Measurements from ENCODE around the gene TBL1X. TPM values are rescaled to one million over a fixed set of nuclear protein-coding genes. Genes with fewer than 3 reads are reported as not detected.

The TBL1X gene
- total RNA-seq, 1 donor from 2014 or later = 26.4 TPM

GRCh38 chrX:9651737-9652136 lies 186.9 kb downstream of the TBL1X start:
- Mint-ChIP-seq H3K27me3 (ENCODE audit: low read depth, unreplicated experiment) (no peaks in the 10 kb centered on the region), H3K4me3 (ENCODE audit: unreplicated experiment) (no peak overlapping the region), H3K27ac (ENCODE audit: unreplicated experiment) (no peak overlapping the region), H3K4me1 (ENCODE audit: low read depth, unreplicated experiment) (peaks cover 2% of the 10 kb centered on the region), H3K9me3 (ENCODE audit: unreplicated experiment) (no peaks in the 10 kb centered on the region), H3K36me3 (ENCODE audit: low read depth, unreplicated experiment) (peaks cover 5% of the 10 kb centered on the region)
- Histone ChIP-seq H3K27me3 (ENCODE audit: insufficient read depth, low read length) (no peaks in the 10 kb centered on the region), H4K20me1 (ENCODE audit: insufficient read depth, low read length) (no peaks in the 10 kb centered on the region), H3K79me2 (ENCODE audit: insufficient read depth, low read length) (no peaks in the 10 kb centered on the region), H3K9me3 (ENCODE audit: insufficient read depth, low read depth, low read length) (no peaks in the 10 kb centered on the region), H3K36me3 (ENCODE audit: insufficient read depth, low read length) (no peaks in the 10 kb centered on the region), H3K4me2 (ENCODE audit: low read length) (no peak overlapping the region), H3K9ac (ENCODE audit: low read length) (no peak overlapping the region), H3K4me3 (ENCODE audit: insufficient read depth, low read depth, low read length) (no peak overlapping the region), H3K27ac (ENCODE audit: low read depth, low read length) (no peak overlapping the region), H2AFZ (ENCODE audit: low read depth, low read length) (no peak overlapping the region), H3K4me1 (ENCODE audit: insufficient read depth, low read length) (peaks cover 6% of the 10 kb centered on the region)
- no peak for TF ChIP-seq EZH2 (IDR thresholded peaks at IDR 0.05; ENCODE audit: insufficient read depth, low read length)
- no peak for TF ChIP-seq CTCF (IDR thresholded peaks at IDR 0.05; ENCODE audit: insufficient read depth, low read depth, low read length)
- FAIRE-seq (no peak), DNase-seq (ENCODE audit: low read depth) (no peak)

- TF ChIP-seq CTCF (IDR thresholded peaks at IDR 0.05; ENCODE audit: insufficient read depth, low read depth, low read length) = no peak
- TF ChIP-seq EZH2 (IDR thresholded peaks at IDR 0.05; ENCODE audit: insufficient read depth, low read length) = no peak
- no peaks in the 10 kb centered on the region for H3K9me3 ChIP-seq (ENCODE audit: insufficient read depth, low read depth, low read length)
- H3K27ac Mint-ChIP-seq (ENCODE audit: unreplicated experiment) = no peak overlapping the region
- peaks cover 10% of the 10 kb centered on the region for H3K36me3 Mint-ChIP-seq (ENCODE audit: low read depth, unreplicated experiment)
- FAIRE-seq = no peak
- H3K36me3 ChIP-seq (ENCODE audit: insufficient read depth, low read length) = no peaks in the 10 kb centered on the region
- no peak overlapping the region for H3K4me2 ChIP-seq (ENCODE audit: low read length)
- peaks cover 10% of the 10 kb centered on the region for H3K4me1 Mint-ChIP-seq (ENCODE audit: low read depth, unreplicated experiment)
- H3K4me1 ChIP-seq (ENCODE audit: insufficient read depth, low read length) = peaks cover 2% of the 10 kb centered on the region
- H3K9me3 Mint-ChIP-seq (ENCODE audit: unreplicated experiment) = no peaks in the 10 kb centered on the region
- H3K4me3 Mint-ChIP-seq (ENCODE audit: unreplicated experiment) = no peak overlapping the region
- no peak overlapping the region for H3K27ac ChIP-seq (ENCODE audit: low read depth, low read length)
- H3K4me3 ChIP-seq (ENCODE audit: insufficient read depth, low read depth, low read length) = no peak overlapping the region
- no peaks in the 10 kb centered on the region for H3K79me2 ChIP-seq (ENCODE audit: insufficient read depth, low read length)
- H3K27me3 ChIP-seq (ENCODE audit: insufficient read depth, low read length) = no peaks in the 10 kb centered on the region
- no peak overlapping the region for H3K9ac ChIP-seq (ENCODE audit: low read length)
- DNase-seq (ENCODE audit: low read depth) = no peak
- H2AFZ ChIP-seq (ENCODE audit: low read depth, low read length) = no peak overlapping the region
- H4K20me1 ChIP-seq (ENCODE audit: insufficient read depth, low read length) = no peaks in the 10 kb centered on the region
- H3K27me3 Mint-ChIP-seq (ENCODE audit: low read depth, unreplicated experiment) = no peaks in the 10 kb centered on the region
Measured at GRCh38 chrX:9654929-9655328, 190.1 kb downstream of the TBL1X start.

- Mint-ChIP-seq H3K36me3 (ENCODE audit: low read depth, unreplicated experiment) (peaks cover 10% of the 10 kb centered on the region), H3K27ac (ENCODE audit: unreplicated experiment) (no peak overlapping the region), H3K4me3 (ENCODE audit: unreplicated experiment) (no peak overlapping the region), H3K27me3 (ENCODE audit: low read depth, unreplicated experiment) (no peaks in the 10 kb centered on the region), H3K9me3 (ENCODE audit: unreplicated experiment) (no peaks in the 10 kb centered on the region), H3K4me1 (ENCODE audit: low read depth, unreplicated experiment) (peaks cover 10% of the 10 kb centered on the region)
- no peak for FAIRE-seq
- no peaks in the 10 kb centered on the region for H3K36me3 ChIP-seq (ENCODE audit: insufficient read depth, low read length)
- H3K4me1 ChIP-seq (ENCODE audit: insufficient read depth, low read length) = peaks cover 2% of the 10 kb centered on the region
- H3K27ac ChIP-seq (ENCODE audit: low read depth, low read length) = no peak overlapping the region
- no peaks in the 10 kb centered on the region for H4K20me1 ChIP-seq (ENCODE audit: insufficient read depth, low read length)
- no peak overlapping the region for H3K4me2 ChIP-seq (ENCODE audit: low read length)
- no peaks in the 10 kb centered on the region for H3K79me2 ChIP-seq (ENCODE audit: insufficient read depth, low read length)
- no peak overlapping the region for H3K9ac ChIP-seq (ENCODE audit: low read length)
- H3K4me3 ChIP-seq (ENCODE audit: insufficient read depth, low read depth, low read length) = no peak overlapping the region
- H3K9me3 ChIP-seq (ENCODE audit: insufficient read depth, low read depth, low read length) = no peaks in the 10 kb centered on the region
- H3K27me3 ChIP-seq (ENCODE audit: insufficient read depth, low read length) = no peaks in the 10 kb centered on the region
- no peak overlapping the region for H2AFZ ChIP-seq (ENCODE audit: low read depth, low read length)
- no peak for TF ChIP-seq EZH2 (IDR thresholded peaks at IDR 0.05; ENCODE audit: insufficient read depth, low read length)
- no peak for TF ChIP-seq CTCF (IDR thresholded peaks at IDR 0.05; ENCODE audit: insufficient read depth, low read depth, low read length)
- DNase-seq (ENCODE audit: low read depth) = no peak
Measured at GRCh38 chrX:9656277-9656676, 191.4 kb downstream of the TBL1X start.

Data from astrocyte (in vitro differentiated cells and primary cell).